GM18951 (cell line): Measurements from ENCODE around the gene PDHB.
A peak's percentile ranks its signal among the peaks of the same experiment; 100 is the strongest.

Experiments
- POLR2A ChIP-seq: IDR thresholded peaks from 4 replicates; pipeline ENCODE4 v1.6.1; 2011; ENCODE audit warnings: mild to moderate bottlenecking; ENCODE audit not compliant: insufficient read length, insufficient read depth; ENCODE audit errors: extremely low read depth
- in situ Hi-C: fragments of 300-500 bp; cut with MboI; formaldehyde crosslinking; loops from one replicate; pipeline ENCODE4 v1.12.0; 2022; ENCODE audit warnings: low sequenced_read_pairs, mixed read lengths, inconsistent platforms; ENCODE audit not compliant: unreplicated experiment

Gene PDHB

DNA sequence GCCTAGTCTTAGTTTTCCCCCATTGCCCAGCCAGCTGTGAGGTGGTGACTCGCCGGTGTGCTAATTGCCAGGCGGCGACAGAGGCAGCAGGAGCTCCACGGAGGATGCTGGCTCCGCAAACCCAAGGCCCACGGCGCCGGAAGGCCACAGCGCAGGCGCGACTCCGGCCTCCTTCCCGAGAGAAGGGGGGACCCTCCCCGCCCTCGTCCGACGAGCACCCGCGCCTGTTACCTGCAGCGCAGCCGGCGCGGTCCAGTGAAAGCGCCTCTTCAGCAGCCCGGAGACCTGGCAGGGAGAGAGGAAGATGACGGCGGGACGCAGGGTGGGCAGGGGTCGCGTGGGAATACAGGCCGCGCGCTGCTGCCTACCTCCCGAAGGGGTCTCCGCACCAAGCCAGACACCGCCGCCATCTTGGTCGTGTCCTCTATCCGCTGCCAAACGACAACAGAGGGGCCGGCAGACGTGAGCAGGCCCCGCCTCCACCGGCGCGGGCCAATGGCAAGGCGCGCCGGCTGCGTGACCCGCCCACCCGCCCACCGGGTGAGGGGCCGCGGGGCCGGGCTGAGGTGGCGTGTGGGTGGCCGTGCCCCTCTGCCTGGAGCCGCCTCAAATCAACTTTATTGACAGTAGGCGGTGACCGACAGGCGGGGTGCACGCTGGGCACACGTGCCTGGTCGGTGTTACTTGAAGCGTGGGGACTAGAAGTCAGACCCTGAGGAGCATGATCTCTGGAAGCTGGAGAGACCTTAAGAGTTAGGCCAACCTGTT is at the start of gene PDHB:
PDHB (minus strand) TSS at position 433 of the 768 bp plus-strand sequence; CDS start at position 410, 23 bp downstream.
- in situ Hi-C loops = no loop called here
- TF ChIP-seq POLR2A = peak; percentile 89

DNA sequence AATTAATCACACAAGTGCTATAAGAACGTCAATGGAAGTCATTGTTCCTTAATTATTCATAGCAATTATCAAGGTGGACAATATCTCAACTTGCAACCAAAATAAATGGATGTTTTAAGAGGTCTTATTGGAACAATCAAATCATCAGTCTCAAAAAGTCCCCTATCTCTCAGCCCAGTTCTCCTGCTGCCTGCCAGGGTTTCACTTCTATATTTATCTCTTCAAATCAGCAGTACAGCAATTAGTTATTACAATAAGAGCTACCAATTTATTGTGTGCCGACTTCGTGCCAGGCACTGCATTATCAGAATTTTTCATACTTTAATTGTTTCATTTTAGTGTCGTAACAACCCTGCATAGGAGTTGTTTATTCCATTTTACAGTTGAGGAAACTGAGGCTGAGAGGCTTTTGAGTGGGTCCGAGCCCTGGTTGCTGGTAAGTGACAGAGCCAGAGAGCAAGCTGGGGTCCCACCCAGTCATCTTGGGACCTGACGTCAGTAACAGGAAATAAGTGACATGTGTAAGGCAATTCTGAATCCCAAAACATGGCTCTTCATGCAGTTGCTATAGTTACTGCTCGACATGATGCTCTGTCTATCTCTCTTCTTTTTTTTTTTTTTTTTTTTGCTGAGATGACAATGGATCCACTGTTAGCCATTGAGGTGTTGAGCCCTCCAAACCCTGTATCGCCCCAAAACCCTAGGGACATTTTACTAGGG is 49.4 kb upstream of the PDHB start:
- in situ Hi-C loops = no loop called here

DNA sequence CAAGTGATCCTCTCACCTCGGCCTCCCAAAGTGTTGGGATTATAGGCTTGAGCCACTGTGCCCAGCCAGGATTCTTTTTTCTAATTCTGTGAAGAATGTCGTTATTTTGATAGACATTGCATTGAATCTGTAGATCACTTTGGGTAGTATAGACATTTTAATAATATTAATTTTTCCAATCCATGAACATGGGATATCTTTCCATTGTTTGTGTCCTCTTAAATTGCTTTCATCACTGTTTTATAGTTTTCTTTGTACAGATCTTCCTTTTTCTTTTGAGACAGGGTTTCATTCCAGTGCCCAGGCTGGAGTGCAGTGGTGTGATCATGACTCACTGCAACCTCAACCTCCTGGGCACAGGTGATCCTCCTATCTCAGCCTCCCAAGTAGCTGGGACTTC is 46.7 kb upstream of the PDHB start:
- TF ChIP-seq POLR2A = no peak
- in situ Hi-C loops = no loop called here

More for the DNA sequence above, 49.4 kb upstream of the PDHB start:
- TF ChIP-seq POLR2A = no peak

DNA sequence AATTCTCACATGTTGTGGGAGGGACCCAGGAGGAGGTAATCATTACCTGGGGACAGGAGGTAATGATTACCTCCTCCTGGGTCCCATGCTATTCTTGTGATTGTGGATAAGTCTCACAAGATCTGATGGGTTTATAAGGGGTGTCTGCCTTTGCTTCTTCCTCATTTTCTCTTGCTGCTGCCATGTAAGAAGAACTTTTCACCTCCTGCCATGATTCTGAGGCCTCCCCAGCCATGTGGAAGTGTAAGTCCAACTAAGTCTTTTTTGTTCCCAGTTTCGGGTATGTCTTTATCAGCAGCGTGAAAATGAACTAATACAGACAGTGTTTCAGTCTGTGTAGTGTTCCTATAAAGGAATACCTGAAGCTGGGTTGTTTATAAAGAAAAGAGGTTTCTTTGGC is 45.1 kb upstream of the PDHB start:
- no peak for TF ChIP-seq POLR2A
- in situ Hi-C loops = no loop called here

DNA sequence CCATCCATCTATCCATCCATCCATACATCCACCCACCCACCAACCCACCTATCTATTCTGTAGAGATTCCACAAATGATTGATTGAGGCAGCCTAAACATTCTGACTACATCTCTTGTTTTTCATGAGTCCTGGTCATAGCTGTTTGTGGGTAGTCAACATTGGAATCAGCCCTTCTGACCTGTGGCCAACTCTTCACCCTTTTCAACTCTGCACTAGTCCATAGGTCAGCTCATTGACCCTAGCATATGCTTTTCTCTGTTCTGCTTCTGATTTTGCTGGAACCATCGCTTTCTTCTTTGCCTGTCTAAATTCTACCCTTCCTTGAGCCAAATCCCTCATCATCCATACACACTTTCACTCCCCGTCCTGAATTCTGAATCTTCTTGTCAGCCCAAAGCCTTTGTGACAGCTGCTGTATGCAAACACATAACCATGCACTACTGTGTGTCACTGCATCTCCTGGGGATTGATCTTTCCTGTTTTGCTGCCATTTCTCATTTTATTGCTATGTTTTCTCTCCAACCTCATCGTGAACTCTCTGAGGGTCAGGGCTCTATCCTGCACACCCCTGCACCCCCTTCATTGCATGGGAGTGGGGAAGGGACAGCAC is 41.4 kb upstream of the PDHB start:
- TF ChIP-seq POLR2A = no peak
- in situ Hi-C loops = no loop called here

DNA sequence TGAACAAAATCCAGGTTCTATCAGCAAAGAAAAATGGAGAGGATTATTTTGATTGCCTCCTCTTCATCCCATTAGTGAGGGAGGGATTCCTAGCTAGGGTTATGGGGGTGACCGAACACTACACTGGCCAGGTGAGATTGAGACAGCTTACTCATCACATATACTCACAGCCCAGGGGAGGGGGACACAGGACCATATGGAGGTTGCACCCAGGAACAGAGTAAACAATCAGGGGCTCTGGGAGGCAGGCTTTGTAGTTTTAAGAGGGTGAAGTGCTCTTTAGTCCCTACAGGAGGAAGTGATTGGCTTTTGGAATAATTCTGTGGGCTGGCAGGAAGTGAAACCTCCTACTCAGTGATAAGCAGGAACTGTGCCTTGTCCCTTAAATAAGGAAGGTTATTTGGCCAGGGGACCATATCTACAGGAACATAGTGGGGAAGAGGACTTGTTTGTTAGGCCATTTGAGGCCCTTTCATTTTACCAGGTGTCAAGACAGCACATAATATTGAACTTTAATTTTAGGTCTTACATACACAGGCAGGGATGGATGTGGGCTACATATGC is 40.8 kb upstream of the PDHB start:
- TF ChIP-seq POLR2A = no peak
- in situ Hi-C loops = no loop called here

DNA sequence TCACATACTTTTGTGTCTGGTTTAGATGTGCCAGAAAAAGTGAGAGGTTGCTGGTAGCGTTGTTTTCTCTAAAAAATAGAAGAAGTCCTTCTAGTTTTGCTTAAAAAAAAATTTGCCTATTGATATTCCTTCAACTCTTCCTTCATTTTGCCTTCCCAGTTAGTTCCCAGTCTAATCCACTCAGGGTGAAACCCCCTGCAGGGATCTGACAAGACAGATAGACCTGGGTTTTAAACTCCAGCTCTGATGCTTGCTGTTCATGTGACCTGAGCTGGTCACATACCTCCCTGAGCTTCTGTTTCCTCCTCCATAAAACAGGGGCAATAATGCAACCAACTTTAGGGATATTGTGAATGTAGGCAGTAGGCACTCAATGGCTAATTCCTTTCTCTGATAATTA is 39.6 kb upstream of the PDHB start:
- in situ Hi-C loops = no loop called here
- TF ChIP-seq POLR2A = no peak

DNA sequence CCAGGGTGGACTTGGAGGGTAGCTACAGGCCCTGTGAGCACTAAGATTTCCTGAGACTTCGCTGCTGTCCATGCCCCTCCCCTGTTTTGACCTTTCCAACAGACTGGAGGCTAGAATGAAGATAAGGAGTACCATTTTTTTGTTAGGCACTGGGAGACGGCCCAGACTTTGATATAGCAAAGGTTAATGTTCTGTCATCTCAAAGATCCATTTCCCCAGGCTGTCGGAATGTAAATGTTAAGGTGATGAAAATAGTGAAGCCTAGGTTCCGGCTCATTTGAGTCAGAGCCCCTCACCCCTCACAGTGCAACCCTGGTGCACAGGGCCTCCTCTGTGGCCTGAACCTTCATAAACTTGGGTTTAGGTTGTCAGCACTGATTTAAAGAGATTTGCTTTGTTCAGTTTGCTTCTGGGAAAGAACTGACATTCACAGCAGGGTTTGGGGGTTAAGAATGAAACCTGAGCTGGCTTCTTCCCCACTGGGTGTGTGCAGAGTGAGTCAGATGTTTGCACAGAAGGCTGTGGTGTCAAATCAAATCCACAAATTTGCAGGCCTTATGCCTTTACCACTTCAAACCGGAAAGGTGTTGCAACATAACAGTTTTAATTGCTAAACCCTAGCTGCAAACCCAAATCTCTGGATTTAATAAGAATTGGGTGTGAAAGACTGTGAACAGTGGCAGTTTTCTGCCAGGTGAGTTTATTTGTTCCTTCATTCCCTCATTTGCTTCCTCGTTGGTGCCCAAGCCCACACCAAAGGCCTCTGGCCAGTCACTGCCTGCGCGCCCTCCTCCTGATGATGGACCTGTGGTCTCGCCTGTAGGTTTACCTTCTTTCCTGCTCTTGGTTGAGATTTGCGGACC is 37.6 kb upstream of the PDHB start:
- in situ Hi-C loops = no loop called here
- no peak for TF ChIP-seq POLR2A

DNA sequence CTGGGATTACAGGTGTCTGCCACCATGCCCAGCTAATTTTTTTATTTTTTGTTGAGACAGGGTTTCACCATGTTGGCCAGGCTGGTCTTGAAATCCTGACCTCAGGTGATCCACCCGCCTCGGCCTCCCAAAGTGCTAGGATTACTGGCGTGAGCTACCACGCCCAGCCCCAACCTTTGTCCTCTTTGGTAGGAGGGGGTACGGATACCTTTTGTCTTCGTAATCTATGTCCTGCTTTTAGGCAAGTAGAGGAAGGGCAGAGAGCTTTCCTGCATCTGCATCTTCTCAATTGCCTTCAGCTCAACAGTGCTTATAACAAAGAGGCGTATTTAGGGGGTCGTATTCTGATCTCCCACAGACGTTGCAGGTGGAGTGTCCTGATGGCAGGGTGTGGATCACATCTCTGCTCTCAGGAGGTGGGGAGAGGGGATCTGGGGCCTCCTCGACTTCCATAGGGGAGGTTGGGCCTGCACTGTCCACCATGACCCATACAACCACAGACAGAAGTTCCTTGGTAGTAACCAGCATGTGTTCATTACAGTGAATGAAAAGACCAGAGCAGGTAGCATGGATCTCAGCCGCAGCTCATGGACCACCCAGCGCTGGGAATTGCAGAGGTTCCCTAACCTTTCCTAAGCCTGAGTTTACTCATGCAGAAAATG is 36.9 kb upstream of the PDHB start:
- no peak for TF ChIP-seq POLR2A
- in situ Hi-C loops = no loop called here

DNA sequence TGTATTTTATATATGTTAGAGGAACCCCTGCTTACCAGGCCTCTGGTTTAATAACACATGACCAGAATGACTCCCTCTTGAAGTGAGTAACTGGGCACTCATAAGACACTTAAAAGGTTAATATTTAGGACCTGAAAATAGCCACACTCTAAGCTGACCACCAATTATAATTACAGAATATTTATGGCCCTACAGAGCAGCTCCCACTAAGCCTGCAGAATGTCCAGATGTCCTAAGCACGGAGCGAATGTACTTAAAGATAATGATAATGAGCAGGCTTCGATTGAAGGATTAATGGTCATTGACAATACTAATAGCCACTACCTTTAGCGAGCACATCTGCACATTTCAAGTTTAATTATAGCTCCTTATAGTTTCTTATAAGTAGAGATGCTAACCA is 35.5 kb upstream of the PDHB start:
- TF ChIP-seq POLR2A = no peak
- in situ Hi-C loops = no loop called here

DNA sequence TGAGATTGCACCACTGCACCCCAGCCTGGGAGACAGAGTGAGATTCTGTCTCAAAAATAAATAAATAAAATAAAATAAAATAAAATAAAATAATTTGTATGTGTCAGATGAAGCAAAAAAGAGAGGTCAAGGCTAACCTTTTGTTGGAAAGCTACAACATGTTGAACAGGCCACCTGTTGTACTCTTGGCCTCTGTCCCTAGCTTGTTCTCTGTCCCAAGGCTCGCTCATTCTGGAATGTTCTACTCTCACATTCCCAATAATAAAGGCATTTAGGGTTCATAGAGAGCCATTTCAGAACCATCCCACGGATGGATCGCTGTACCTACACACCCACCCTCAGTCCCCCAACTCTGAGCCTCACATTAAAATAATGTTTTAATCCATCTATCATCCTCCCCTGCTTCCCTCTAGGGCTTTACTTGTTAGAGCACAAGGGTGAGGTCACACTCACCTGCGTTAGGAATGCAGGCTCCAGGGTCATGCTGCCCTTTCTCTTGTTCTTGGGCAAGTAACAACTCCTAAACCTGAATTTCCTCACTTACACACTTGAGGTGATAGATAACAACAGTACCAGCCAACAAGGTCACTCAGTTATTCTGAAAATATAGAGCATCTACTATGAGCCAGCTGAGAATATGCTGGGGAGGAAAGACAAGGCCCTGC is 33.4 kb upstream of the PDHB start:
- in situ Hi-C loops = no loop called here
- TF ChIP-seq POLR2A = no peak

DNA sequence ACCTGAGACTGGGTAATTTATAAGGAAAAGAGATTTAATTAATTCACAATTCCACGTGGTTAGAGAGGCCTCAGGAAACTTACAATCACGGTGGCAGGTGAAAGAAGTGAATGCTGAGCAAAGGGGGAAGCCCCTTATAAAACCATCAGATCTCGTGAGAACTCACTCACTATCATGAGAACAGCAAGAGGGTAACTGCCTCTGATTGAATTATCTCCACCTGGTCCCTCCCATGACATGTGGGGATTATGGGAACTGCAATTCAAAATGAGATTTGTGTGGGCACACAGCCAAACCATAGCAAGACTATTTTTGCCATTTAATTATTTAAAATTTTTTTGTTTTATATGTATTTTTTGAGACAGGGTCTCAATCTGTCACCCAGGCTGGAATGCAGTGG is 31.2 kb upstream of the PDHB start:
- no peak for TF ChIP-seq POLR2A
- in situ Hi-C loops = no loop called here
